SK-N-SH treated with all-trans-retinoic acid at 6 μM for 48 hours (cell line): Measurements from ENCODE around the gene LONP2.

Source experiments
- CREB5 ChIP-seq: fragments of 250-450 bp; sonication (Bioruptor Pico); IDR thresholded peaks from 2 replicates; pipeline ENCODE4 v1.5.1; 2020; ENCODE audit warnings: low read depth, mild to moderate bottlenecking, moderate library complexity
- CSRNP3 ChIP-seq: fragments of 250-450 bp; sonication (Bioruptor Pico); IDR thresholded peaks from 2 replicates; pipeline ENCODE4 v1.5.1; 2021; ENCODE audit warnings: mild to moderate bottlenecking, moderate library complexity
- GLIS3 ChIP-seq: fragments of 250-450 bp; sonication (Bioruptor Pico); IDR thresholded peaks from 2 replicates; pipeline ENCODE4 v1.5.0; 2020; ENCODE audit warnings: mild to moderate bottlenecking, moderate library complexity
- OSR1 ChIP-seq: fragments of 250-450 bp; sonication (Bioruptor Pico); IDR thresholded peaks from 2 replicates; pipeline ENCODE4 v1.8.0; 2022; ENCODE audit warnings: moderate library complexity, mild to moderate bottlenecking, inconsistent platforms
- PPARA ChIP-seq: fragments of 250-450 bp; sonication (Bioruptor Pico); IDR thresholded peaks from 2 replicates; pipeline ENCODE4 v1.5.0; 2020; ENCODE audit warnings: mild to moderate bottlenecking, borderline replicate concordance
- RARB ChIP-seq: fragments of 250-450 bp; sonication (Bioruptor Pico); IDR thresholded peaks from 2 replicates; pipeline ENCODE4 v1.8.0; 2021; ENCODE audit warnings: mild to moderate bottlenecking, moderate library complexity
- TCF4 ChIP-seq: fragments of 250-450 bp; sonication (Bioruptor Pico); IDR thresholded peaks from 2 replicates; pipeline ENCODE4 v1.8.0; 2021; ENCODE audit warnings: mild to moderate bottlenecking, moderate library complexity, borderline replicate concordance
- ZC3H10 ChIP-seq: fragments of 250-450 bp; sonication (Bioruptor Pico); IDR thresholded peaks from 2 replicates; pipeline ENCODE4 v1.5.1; 2021; ENCODE audit warnings: mild to moderate bottlenecking, moderate library complexity
- ZFP3 ChIP-seq: fragments of 250-450 bp; sonication (Bioruptor Pico); IDR thresholded peaks from 2 replicates; pipeline ENCODE4 v1.5.0; 2020; ENCODE audit warnings: mild to moderate bottlenecking, moderate library complexity
- ZFP30 ChIP-seq: fragments of 450-650 bp; formaldehyde crosslinking; IDR thresholded peaks from 2 replicates; pipeline ENCODE4 v1.5.0; 2022; ENCODE audit warnings: mild to moderate bottlenecking, moderate library complexity
- ZNF565 ChIP-seq: fragments of 450-650 bp; formaldehyde crosslinking; conservative IDR thresholded peaks from 2 replicates; pipeline ENCODE4 v1.5.0; 2020; ENCODE audit warnings: low read depth, mild to moderate bottlenecking, moderate library complexity
- ZNF70 ChIP-seq: fragments of 450-650 bp; formaldehyde crosslinking; IDR thresholded peaks from 2 replicates; pipeline ENCODE4 v1.5.0; 2020; ENCODE audit warnings: mild to moderate bottlenecking, moderate library complexity
- TF ChIP-seq, protein P1 (sequence below): fragments of 250-450 bp; sonication (Bioruptor Pico); IDR thresholded peaks from 2 replicates; pipeline ENCODE4 v1.8.0; 2020; ENCODE audit warnings: mild to moderate bottlenecking, moderate library complexity, borderline replicate concordance

- TF ChIP-seq ZFP3 (CRISPR knock-in tag) (no peak), TCF4 (CRISPR knock-in tag) (no peak), ZNF565 (CRISPR knock-in tag) (no peak), ZC3H10 (CRISPR knock-in tag) (no peak), RARB (no peak), ZNF70 (CRISPR knock-in tag) (no peak), PPARA (CRISPR knock-in tag) (no peak), ZFP30 (CRISPR knock-in tag) (no peak), CSRNP3 (CRISPR knock-in tag) (no peak), CREB5 (no peak), OSR1 (CRISPR knock-in tag) (no peak), GLIS3 (CRISPR knock-in tag) (no peak)
- TF ChIP-seq, protein P1, sequence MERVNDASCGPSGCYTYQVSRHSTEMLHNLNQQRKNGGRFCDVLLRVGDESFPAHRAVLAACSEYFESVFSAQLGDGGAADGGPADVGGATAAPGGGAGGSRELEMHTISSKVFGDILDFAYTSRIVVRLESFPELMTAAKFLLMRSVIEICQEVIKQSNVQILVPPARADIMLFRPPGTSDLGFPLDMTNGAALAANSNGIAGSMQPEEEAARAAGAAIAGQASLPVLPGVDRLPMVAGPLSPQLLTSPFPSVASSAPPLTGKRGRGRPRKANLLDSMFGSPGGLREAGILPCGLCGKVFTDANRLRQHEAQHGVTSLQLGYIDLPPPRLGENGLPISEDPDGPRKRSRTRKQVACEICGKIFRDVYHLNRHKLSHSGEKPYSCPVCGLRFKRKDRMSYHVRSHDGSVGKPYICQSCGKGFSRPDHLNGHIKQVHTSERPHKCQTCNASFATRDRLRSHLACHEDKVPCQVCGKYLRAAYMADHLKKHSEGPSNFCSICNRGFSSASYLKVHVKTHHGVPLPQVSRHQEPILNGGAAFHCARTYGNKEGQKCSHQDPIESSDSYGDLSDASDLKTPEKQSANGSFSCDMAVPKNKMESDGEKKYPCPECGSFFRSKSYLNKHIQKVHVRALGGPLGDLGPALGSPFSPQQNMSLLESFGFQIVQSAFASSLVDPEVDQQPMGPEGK (CRISPR knock-in tag), result no peak
These were observed 134.7 kb downstream of the LONP2 start for GRCh38 chr16:48378836-48379235.
